Endodermal cell (in vitro differentiated cells): ENCODE measurements around the gene OMP. TPM values are rescaled to one million over a fixed set of nuclear protein-coding genes. Genes with fewer than 3 reads are reported as not detected.
"Not testable (repeated sequence)": the region's sequence is repeated elsewhere in the genome, so short reads cannot be mapped to it uniquely, and the experiment has no call there.

ENCODE experiments used
- DNase-seq: peaks from one replicate; pipeline ENCODE4 v3.0.0-alpha.2; 2017
- H3K27ac ChIP-seq: 2 replicates; pipeline ENCODE4 v1.5.1; 2013; ENCODE audit warnings: mild to moderate bottlenecking, low read depth, low read length, moderate library complexity
- H3K27me3 ChIP-seq: 2 replicates; pipeline ENCODE4 v1.6.1; 2013; ENCODE audit warnings: mild to moderate bottlenecking, low read length, moderate library complexity; ENCODE audit not compliant: insufficient read depth, control insufficient read depth, poor library complexity, severe bottlenecking
- H3K36me3 ChIP-seq: 2 replicates; pipeline ENCODE4 v1.7.0; 2013; ENCODE audit warnings: mild to moderate bottlenecking, low read length, moderate library complexity; ENCODE audit not compliant: control insufficient read depth, insufficient read depth
- H3K4me1 ChIP-seq: one replicate; pipeline ENCODE4 v1.7.0; 2013; ENCODE audit warnings: low read length; ENCODE audit not compliant: control insufficient read depth, insufficient read depth
- H3K4me3 ChIP-seq: 2 replicates; pipeline ENCODE4 v1.5.1; 2013; ENCODE audit warnings: mild to moderate bottlenecking, low read length, moderate library complexity
- H3K9ac ChIP-seq: 2 replicates; pipeline ENCODE4 v1.6.1; 2013; ENCODE audit warnings: mild to moderate bottlenecking, low read length, moderate library complexity; ENCODE audit not compliant: poor library complexity, severe bottlenecking; ENCODE audit errors: extremely low read depth
- H3K9me3 ChIP-seq: 2 replicates; pipeline ENCODE4 v1.6.1; 2013; ENCODE audit warnings: mild to moderate bottlenecking, low read length, moderate library complexity; ENCODE audit not compliant: control insufficient read depth
- H3K27ac Mint-ChIP-seq: 2 replicates; pipeline ENCODE4 v1.8.0; 2020; ENCODE audit warnings: mixed read lengths
- H3K27me3 Mint-ChIP-seq: 2 replicates; pipeline ENCODE4 v1.8.0; 2021; ENCODE audit warnings: mild to moderate bottlenecking, mixed read lengths; ENCODE audit not compliant: insufficient read depth
- H3K36me3 Mint-ChIP-seq: 2 replicates; pipeline ENCODE4 v1.8.0; 2020; ENCODE audit warnings: low read depth, mixed read lengths
- H3K4me1 Mint-ChIP-seq: 2 replicates; pipeline ENCODE4 v1.8.0; 2020; ENCODE audit warnings: mixed read lengths
- H3K4me3 Mint-ChIP-seq: 2 replicates; pipeline ENCODE4 v1.8.0; 2020; ENCODE audit warnings: mild to moderate bottlenecking, moderate library complexity, mixed read lengths
- H3K9me3 Mint-ChIP-seq: 2 replicates; pipeline ENCODE4 v1.8.0; 2020; ENCODE audit warnings: mild to moderate bottlenecking, mixed read lengths
- WGBS, 2 experiments: methylation state at CpG; one replicate each; pipeline versions ENCODE4 v1.1.5 to v1.1.7; 2013; ENCODE audit warnings: missing lambda C conversion rate in 2 of 2, mixed read lengths in 1 of 2; ENCODE audit not compliant: insufficient coverage in 1 of 2, insufficient read length in 1 of 2; 5-methylcytosine and 5-hydroxymethylcytosine counted together
- total RNA-seq, 2 donors: library from RNA; stranded (reverse); fragmentation: NEBNext Ultra II Directional in 1 of 2; extraction: Animal tissue kit (Norgen Biotek cat#: 25700) in 1 of 2; gene quantifications; 2 replicates in 1 of 2; 3 replicates in 1 of 2; pipeline ENCODE4 v1.2.1, GENCODE V29; 2021
- TF ChIP-seq, protein P1 (sequence below): fragments of 200-600 bp; sonication (generic); conservative IDR thresholded peaks from 2 replicates; pipeline ENCODE4 v1.5.0; 2021; ENCODE audit warnings: antibody characterized with exemption, mild to moderate bottlenecking

OMP gene
- total RNA-seq, 2 donors from 2014 or later, result 1.6 to 1.7 TPM

DNA sequence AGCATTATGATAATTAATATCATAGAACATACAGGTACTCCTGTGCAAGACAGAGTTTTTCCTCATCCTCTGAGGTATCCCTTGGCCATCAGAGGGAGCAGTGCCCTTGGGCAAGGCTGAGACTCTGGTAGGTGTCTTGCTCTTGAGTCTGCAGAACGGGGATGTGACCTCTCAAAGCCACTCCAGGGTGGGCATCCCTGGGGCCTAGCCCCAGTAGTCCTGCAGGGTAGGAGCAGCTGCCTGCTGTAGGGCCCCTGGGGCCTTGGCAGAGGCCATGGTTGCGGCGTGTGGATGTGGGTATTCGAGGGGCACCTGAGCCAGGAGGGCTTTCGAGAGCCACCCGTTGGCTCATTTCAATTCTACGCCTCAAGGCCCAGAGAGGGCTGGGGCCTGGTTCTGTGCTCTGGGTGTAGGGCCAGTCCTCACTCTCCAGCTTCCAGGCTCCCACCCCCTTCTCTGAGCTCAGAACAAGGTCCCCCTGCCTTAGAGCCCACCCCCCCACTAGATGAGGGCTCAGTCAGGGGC lies 7.7 kb upstream of the OMP start:
- no peaks in the 10 kb centered on the region for H3K4me1 ChIP-seq
- Mint-ChIP-seq H3K27me3 (no peaks in the 10 kb centered on the region), H3K27ac (no peak overlapping the region), H3K4me3 (no peak overlapping the region), H3K4me1 (peaks cover 16% of the 10 kb centered on the region), H3K9me3 (peaks cover 6% of the 10 kb centered on the region), H3K36me3 (no peaks in the 10 kb centered on the region)
- 92 to 97% methylated on average over 6 to 7 of the region's 7 CpGs for WGBS, 2 experiments
- H3K27ac ChIP-seq, result no peak overlapping the region
- DNase-seq, result no peak
- TF ChIP-seq, protein P1, sequence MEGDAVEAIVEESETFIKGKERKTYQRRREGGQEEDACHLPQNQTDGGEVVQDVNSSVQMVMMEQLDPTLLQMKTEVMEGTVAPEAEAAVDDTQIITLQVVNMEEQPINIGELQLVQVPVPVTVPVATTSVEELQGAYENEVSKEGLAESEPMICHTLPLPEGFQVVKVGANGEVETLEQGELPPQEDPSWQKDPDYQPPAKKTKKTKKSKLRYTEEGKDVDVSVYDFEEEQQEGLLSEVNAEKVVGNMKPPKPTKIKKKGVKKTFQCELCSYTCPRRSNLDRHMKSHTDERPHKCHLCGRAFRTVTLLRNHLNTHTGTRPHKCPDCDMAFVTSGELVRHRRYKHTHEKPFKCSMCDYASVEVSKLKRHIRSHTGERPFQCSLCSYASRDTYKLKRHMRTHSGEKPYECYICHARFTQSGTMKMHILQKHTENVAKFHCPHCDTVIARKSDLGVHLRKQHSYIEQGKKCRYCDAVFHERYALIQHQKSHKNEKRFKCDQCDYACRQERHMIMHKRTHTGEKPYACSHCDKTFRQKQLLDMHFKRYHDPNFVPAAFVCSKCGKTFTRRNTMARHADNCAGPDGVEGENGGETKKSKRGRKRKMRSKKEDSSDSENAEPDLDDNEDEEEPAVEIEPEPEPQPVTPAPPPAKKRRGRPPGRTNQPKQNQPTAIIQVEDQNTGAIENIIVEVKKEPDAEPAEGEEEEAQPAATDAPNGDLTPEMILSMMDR, result peak; percentile 19
- no peaks in the 10 kb centered on the region for H3K27me3 ChIP-seq
- no peak overlapping the region for H3K4me3 ChIP-seq
- no peaks in the 10 kb centered on the region for H3K36me3 ChIP-seq
- no peak overlapping the region for H3K9ac ChIP-seq
- no peaks in the 10 kb centered on the region for H3K9me3 ChIP-seq

DNA sequence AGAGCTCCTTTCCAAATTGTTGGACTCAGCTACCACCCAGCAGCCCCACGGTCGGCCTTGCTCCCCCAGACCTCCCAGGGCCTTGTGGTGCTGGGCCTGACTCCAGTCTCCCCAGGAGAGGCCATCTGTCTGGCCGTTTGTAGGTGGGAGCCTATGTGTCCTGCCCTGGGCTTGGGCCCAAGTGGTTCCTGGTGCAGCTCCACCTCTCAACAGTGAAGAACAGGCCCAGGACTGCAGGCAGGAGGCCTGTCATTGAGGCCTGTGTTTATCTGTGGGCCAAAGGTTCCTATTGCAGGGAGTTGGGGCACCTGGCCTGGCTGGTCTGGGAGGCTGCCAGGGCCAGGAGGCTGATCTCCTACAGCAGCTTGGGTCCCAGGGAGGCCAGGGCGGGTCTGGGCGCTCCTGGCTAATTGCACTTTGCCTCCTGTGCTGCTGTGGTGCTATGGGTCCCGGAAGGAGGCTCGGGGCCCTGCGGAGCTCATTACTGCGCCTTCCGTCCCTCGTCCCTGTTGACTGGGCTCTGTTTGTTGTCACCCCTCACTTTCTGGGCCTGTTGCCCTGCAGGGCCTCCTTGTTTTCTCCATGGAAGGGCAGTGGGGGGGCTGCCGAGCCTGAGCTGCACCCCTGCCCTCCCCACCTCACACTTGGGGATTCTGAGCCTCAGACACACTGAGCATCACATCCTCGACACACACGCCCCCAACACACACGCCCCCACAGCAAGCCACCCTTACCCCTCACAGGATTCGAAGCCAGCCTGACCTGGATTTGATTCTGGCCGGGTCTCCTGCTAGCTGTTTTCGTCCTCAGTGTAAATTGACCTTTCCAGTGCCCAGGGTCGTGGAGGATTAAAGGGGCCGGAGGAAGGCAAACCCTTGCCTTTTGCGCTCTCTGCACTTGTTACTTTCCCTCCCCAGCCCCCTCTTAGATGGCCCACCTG lies 6.8 kb upstream of the OMP start:
- Mint-ChIP-seq H3K9me3 (peaks cover 15% of the 10 kb centered on the region), H3K27ac (no peak overlapping the region), H3K4me3 (no peak overlapping the region), H3K36me3 (peaks cover 5% of the 10 kb centered on the region), H3K27me3 (no peaks in the 10 kb centered on the region), H3K4me1 (peaks cover 15% of the 10 kb centered on the region)
- TF ChIP-seq, protein P1, result no peak
- Histone ChIP-seq H3K36me3 (no peaks in the 10 kb centered on the region), H3K9me3 (no peaks in the 10 kb centered on the region), H3K4me3 (no peak overlapping the region), H3K27me3 (no peaks in the 10 kb centered on the region), H3K4me1 (no peaks in the 10 kb centered on the region), H3K9ac (no peak overlapping the region), H3K27ac (no peak overlapping the region)
- 89 to 94% methylated on average over 15 to 21 of the region's 21 CpGs for WGBS, 2 experiments
- DNase-seq, result no peak

DNA sequence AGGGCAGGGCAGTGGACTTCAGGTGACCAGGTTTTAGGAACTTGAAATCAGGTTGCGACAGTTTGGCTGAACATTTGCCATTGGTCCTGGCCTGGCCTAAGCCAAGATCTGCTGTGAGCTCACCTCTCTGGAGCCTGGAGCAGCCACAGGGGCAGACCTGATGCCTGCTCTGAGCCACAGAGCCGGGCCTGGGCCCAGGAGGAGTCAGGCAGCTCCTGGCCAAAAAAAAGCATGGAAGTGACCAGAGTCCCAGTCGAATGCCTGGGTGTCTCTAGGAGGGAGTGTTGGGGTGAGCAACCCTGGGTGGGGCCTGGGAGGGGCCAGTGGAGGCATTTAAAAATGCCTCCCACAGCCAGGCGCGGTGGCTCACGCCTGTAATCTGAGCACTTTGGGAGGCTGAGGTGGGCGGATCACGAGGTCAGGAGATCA lies 6.0 kb upstream of the OMP start:
- Mint-ChIP-seq H3K4me3 (no peak overlapping the region), H3K9me3 (peaks cover 19% of the 10 kb centered on the region), H3K27ac (no peak overlapping the region), H3K27me3 (no peaks in the 10 kb centered on the region), H3K36me3 (peaks cover 9% of the 10 kb centered on the region), H3K4me1 (peaks cover 12% of the 10 kb centered on the region)
- Histone ChIP-seq H3K9me3 (no peaks in the 10 kb centered on the region), H3K9ac (no peak overlapping the region), H3K27me3 (no peaks in the 10 kb centered on the region), H3K36me3 (no peaks in the 10 kb centered on the region), H3K27ac (no peak overlapping the region), H3K4me3 (no peak overlapping the region), H3K4me1 (no peaks in the 10 kb centered on the region)
- no peak for DNase-seq
- WGBS, 2 experiments, result 90 to 94% methylated on average over 2 to 8 of the region's 8 CpGs
- TF ChIP-seq, protein P1, result no peak

DNA sequence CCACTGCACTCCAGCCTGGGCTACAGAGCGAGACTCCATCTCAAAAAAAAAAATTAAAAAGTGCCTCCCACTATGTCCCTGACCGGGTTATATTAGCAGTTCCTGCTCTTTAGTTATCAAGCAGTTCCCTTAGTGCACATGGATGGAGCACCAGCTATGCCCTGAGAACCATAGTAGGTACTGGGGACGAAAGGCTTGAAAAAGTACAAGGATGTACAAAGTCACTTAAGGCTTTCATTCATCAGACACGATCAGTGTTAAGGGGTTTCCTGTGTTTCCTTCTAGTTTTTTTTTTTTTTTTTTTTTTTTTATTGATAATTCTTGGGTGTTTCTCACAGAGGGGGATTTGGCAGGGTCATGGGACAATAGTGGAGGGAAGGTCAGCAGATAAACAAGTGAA lies 5.5 kb upstream of the OMP start:
- 91 to 96% methylated on average over 2 to 4 of the region's 4 CpGs for WGBS, 2 experiments
- not testable (repeated sequence) for DNase-seq, H3K9me3 ChIP-seq, H3K27ac Mint-ChIP-seq, H3K4me3 ChIP-seq, H3K9ac ChIP-seq, H3K36me3 ChIP-seq, H3K27ac ChIP-seq, H3K36me3 Mint-ChIP-seq, H3K27me3 Mint-ChIP-seq, H3K4me3 Mint-ChIP-seq, H3K4me1 ChIP-seq, H3K27me3 ChIP-seq
- Mint-ChIP-seq H3K4me1 (peaks cover 12% of the 10 kb centered on the region), H3K9me3 (peaks cover 19% of the 10 kb centered on the region)
